Panc1 (cell line): ENCODE results near the gene NFIB.

Experiments
- CTCF ChIP-seq: fragments of 450-650 bp; IDR thresholded peaks from 2 replicates; pipeline ENCODE4 v1.5.1; 2017; ENCODE audit warnings: mild to moderate bottlenecking
- POLR2AphosphoS5 ChIP-seq: IDR thresholded peaks from 2 replicates; pipeline ENCODE4 v1.6.1; 2012; ENCODE audit warnings: mild to moderate bottlenecking, low read depth, low read length, moderate library complexity
- SIN3A ChIP-seq: IDR thresholded peaks from 2 replicates; pipeline ENCODE4 v1.6.1; 2012; ENCODE audit warnings: low read depth, mild to moderate bottlenecking, low read length, moderate library complexity, borderline replicate concordance; ENCODE audit not compliant: insufficient read depth
- TCF7L2 ChIP-seq: IDR thresholded peaks from 2 replicates; pipeline ENCODE4 v1.6.1; 2011; ENCODE audit warnings: mild to moderate bottlenecking, low read depth, low read length, inconsistent platforms

- TF ChIP-seq POLR2AphosphoS5 (no peak), SIN3A (no peak), CTCF (no peak), TCF7L2 (no peak)
Observed at GRCh38 chr9:14279671-14280070, 34.3 kb downstream of the NFIB start.
